ENCODE results near the gene CYP2F1.
"Not testable (repeated sequence)": the region's sequence is repeated elsewhere in the genome, so short reads cannot be mapped to it uniquely, and the experiment has no call there.

DNA sequence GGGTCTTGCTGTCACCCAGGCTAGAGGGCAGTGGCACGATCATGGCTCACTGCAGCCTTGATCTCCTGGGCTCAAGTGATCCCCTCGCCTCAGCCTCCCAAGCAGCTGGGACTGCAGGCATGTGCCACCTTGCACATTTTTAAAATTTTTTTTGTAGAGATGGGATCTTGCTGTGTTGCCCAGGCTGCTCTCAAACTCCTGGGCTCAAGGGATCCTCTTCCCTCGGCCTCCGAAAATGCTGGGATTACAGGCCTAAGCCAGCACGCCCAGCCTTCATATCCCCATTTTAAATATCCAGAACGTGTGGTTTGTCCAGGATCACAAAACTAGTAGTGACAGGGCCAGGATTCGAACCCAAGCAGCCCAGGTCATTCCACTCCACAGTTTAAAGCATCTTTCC, 13.1 kb downstream of the CYP2F1 start:
- TF ChIP-seq, protein P1, sequence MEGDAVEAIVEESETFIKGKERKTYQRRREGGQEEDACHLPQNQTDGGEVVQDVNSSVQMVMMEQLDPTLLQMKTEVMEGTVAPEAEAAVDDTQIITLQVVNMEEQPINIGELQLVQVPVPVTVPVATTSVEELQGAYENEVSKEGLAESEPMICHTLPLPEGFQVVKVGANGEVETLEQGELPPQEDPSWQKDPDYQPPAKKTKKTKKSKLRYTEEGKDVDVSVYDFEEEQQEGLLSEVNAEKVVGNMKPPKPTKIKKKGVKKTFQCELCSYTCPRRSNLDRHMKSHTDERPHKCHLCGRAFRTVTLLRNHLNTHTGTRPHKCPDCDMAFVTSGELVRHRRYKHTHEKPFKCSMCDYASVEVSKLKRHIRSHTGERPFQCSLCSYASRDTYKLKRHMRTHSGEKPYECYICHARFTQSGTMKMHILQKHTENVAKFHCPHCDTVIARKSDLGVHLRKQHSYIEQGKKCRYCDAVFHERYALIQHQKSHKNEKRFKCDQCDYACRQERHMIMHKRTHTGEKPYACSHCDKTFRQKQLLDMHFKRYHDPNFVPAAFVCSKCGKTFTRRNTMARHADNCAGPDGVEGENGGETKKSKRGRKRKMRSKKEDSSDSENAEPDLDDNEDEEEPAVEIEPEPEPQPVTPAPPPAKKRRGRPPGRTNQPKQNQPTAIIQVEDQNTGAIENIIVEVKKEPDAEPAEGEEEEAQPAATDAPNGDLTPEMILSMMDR (IDR thresholded peaks at IDR 0.05), result not testable (repeated sequence)
- TF ChIP-seq POLR2A (IDR thresholded peaks at IDR 0.05), result not testable (repeated sequence)
